Suprapubic skin (tissue), 3 donors: Measurements from ENCODE around the gene LCE2B.
"Not testable (repeated sequence)": the region's sequence is repeated elsewhere in the genome, so short reads cannot be mapped to it uniquely, and the experiment has no call there.

Experiments used
- CTCF ChIP-seq, 2 donors: fragments of 200-600 bp in 1 of 2; fragments of 450-650 bp in 1 of 2; sonication (generic) in 1 of 2; IDR thresholded peaks; one replicate each; pipeline ENCODE4 v1.5.1; 2016 to 2019; ENCODE audit warnings: antibody characterized with exemption in 2 of 2, mild to moderate bottlenecking in 1 of 2, moderate library complexity in 1 of 2
- POLR2AphosphoS5 ChIP-seq, 3 donors: sonication (generic); formaldehyde crosslinking; IDR thresholded peaks; one replicate each; pipeline ENCODE4 v1.6.1; 2017; ENCODE audit warnings: antibody characterized with exemption in 3 of 3

GRCh38 chr1:152674983-152675382, 10.9 kb upstream of the LCE2B start, which contains the start of gene LCE2C:
- TF ChIP-seq CTCF, POLR2AphosphoS5 (IDR thresholded peaks at IDR 0.05): not testable (repeated sequence)
